Mucosa of stomach (tissue), 1 donor: ENCODE measurements around the gene APBB2.

Experiments
- H3K27me3 ChIP-seq: one replicate; pipeline ENCODE4 v1.7.0; 2013; ENCODE audit warnings: mild to moderate bottlenecking, low read length; ENCODE audit not compliant: control insufficient read depth, insufficient read depth
- H3K36me3 ChIP-seq: one replicate; pipeline ENCODE4 v1.7.0; 2013; ENCODE audit warnings: low read length; ENCODE audit not compliant: control insufficient read depth, insufficient read depth
- H3K4me1 ChIP-seq: one replicate; pipeline ENCODE4 v1.7.0; 2013; ENCODE audit warnings: mild to moderate bottlenecking, low read length; ENCODE audit not compliant: control insufficient read depth, insufficient read depth
- H3K4me3 ChIP-seq: one replicate; pipeline ENCODE4 v1.7.0; 2013; ENCODE audit warnings: low read length
- H3K9ac ChIP-seq: one replicate; pipeline ENCODE4 v1.7.0; 2013; ENCODE audit warnings: mild to moderate bottlenecking, low read length, moderate library complexity
- H3K9me3 ChIP-seq: one replicate; pipeline ENCODE4 v1.7.0; 2013; ENCODE audit warnings: mild to moderate bottlenecking, low read length, moderate library complexity; ENCODE audit not compliant: control insufficient read depth
- donor health status: Pancreatic carcinoma.

APBB2 gene

DNA sequence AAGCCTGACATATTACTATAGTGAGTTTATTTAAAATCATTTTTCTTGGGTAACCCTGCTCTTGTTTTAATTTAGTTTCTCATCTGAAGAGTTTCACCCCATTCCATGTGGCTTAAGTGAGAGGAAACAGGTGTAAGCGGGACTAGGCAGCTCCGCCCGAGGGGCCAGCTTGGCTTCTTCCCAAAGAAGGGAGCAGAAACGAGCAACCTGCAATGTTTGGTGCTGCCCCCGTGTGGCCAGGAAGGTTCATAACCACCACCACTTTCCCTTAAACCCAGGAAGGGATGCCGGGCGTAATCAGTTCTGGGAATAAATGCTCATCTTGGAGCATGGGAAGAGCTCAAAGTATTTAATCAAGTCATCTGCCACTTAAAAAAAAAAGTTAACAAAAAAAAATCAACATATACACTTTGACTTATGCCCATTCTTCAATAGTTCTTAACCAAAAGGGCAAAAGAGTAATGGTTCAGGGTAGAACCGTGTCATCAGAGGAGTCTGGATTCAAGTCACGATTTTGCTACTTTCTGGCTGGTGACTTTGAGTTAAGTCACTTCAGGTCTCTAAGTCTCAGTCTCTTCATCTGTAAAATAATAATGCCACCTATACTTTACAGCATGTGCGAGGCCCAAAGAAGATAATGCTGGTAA lies 316.7 kb downstream of the APBB2 start:
- Histone ChIP-seq H3K4me3 (no peak overlapping the region), H3K9ac (no peak overlapping the region)

GRCh38 chr4:40890764-40891163 lies 323.6 kb downstream of the APBB2 start:
- Histone ChIP-seq H3K36me3 (no peaks in the 10 kb centered on the region), H3K4me3 (no peak overlapping the region), H3K9me3 (no peaks in the 10 kb centered on the region), H3K9ac (no peak overlapping the region), H3K27me3 (no peaks in the 10 kb centered on the region), H3K4me1 (no peaks in the 10 kb centered on the region)

More for the DNA sequence above, 316.7 kb downstream of the APBB2 start:
- Histone ChIP-seq H3K4me1 (no peaks in the 10 kb centered on the region), H3K27me3 (no peaks in the 10 kb centered on the region), H3K9me3 (no peaks in the 10 kb centered on the region), H3K36me3 (no peaks in the 10 kb centered on the region)

GRCh38 chr4:40890199-40890598 lies 324.1 kb downstream of the APBB2 start:
- H3K9ac ChIP-seq: no peak overlapping the region

DNA sequence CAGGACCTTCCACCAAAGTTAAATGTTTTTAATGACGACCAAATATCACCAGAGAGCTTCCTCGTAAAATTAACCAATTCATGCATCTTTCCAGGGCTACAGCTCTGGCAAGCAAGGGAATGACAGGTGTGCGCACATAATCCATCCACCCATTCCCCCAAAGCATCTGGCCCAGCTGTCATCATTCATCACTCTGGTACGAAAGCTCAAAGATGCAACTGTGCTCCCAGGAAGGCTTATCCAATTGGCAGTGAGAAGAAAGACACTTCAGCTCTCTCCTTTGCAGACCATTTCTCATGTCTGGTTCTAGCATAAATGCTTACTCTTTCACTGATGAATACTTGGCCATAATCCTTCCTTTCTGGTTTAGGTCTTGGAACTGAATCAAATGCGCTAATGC lies 325.4 kb downstream of the APBB2 start:
- Histone ChIP-seq H3K36me3 (no peaks in the 10 kb centered on the region), H3K4me1 (no peaks in the 10 kb centered on the region), H3K4me3 (no peak overlapping the region), H3K9me3 (no peaks in the 10 kb centered on the region), H3K27me3 (no peaks in the 10 kb centered on the region), H3K9ac (no peak overlapping the region)

More at GRCh38 chr4:40890199-40890598, 324.1 kb downstream of the APBB2 start:
- H3K27me3 ChIP-seq: no peaks in the 10 kb centered on the region
- H3K4me3 ChIP-seq: no peak overlapping the region
- no peaks in the 10 kb centered on the region for H3K9me3 ChIP-seq
- no peaks in the 10 kb centered on the region for H3K36me3 ChIP-seq
- H3K4me1 ChIP-seq: no peaks in the 10 kb centered on the region

DNA sequence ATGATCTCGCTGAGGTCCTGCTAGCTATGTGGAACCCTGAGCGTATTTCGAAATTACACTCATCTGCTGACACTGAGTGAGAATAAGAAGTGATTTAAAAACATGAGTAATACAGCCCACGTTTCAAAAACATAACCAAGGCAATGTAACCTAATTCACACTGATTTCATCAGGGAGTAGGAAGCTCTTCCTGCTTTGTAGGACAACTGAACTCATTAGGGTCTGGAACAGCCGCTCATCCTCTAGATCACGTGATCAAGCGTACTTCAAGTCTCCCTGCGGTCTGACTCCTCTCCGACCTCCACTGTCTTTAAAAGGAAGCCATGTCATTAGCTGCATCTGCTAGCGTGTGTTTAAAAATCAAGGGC lies 326.6 kb downstream of the APBB2 start:
- H3K9me3 ChIP-seq: no peaks in the 10 kb centered on the region
- no peaks in the 10 kb centered on the region for H3K36me3 ChIP-seq
- no peak overlapping the region for H3K9ac ChIP-seq
- H3K4me1 ChIP-seq: no peaks in the 10 kb centered on the region
- no peaks in the 10 kb centered on the region for H3K27me3 ChIP-seq
- H3K4me3 ChIP-seq: no peak overlapping the region

DNA sequence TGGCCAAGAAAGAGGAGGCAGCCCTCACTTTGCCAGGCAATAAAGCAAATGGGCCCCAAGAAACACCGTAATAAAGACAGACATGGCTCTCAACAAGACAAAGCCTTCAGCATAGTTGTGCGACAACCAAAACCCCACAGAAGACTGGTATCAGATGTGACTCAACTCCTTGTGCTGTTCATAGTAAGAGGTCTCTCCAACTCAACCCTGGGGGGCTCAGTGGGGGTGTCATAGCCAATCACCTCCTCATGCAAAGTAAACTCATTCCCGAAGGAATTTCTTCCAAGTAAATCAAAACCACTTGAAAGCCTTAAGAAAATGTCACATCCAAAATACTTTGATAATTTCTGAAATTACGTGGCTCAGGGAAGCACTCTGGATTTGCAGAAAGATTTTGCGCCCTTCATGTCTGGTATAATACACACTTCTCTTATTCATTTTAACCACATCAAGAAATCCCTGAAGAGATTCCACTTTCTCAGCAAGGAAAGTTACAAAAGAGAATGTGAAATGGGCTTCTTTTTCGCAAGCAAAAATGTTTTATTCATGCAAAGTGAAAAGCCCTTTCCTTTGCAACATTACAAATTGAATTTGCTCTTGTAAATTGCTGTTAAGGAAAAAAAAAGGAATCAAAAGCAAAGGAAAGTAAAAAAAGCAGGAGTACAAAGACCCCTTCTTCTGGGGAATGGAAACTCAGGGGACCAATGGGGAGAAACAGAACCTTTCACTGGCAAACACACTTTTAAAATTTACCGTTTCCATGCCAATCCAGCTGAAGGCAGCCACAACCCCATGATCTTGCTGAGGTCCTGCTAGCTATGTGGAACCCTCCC lies 327.2 kb downstream of the APBB2 start:
- Histone ChIP-seq H3K4me3 (no peak overlapping the region), H3K9me3 (no peaks in the 10 kb centered on the region), H3K9ac (no peak overlapping the region), H3K36me3 (no peaks in the 10 kb centered on the region), H3K27me3 (no peaks in the 10 kb centered on the region), H3K4me1 (no peaks in the 10 kb centered on the region)

DNA sequence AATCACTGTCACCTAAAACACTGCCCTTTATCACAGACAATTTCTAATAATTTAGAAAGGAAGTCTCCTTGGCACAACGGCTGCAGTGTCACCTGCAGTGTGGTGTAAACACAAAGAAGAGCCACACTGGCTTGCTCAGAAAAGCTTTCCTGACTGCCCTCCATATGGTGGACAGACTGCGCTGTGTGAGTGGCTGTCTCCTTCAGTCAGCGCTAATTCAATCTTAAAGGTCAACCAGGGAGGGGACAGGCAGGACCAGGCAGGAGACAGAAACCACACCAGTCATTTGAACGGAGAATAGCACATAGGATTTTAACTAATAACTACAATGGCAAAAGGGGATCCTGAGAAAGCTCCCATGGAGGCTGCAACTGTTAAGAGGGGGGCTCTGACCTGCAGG lies 332.5 kb downstream of the APBB2 start:
- Histone ChIP-seq H3K4me1 (no peaks in the 10 kb centered on the region), H3K9me3 (no peaks in the 10 kb centered on the region), H3K27me3 (no peaks in the 10 kb centered on the region), H3K9ac (no peak overlapping the region), H3K36me3 (no peaks in the 10 kb centered on the region), H3K4me3 (no peak overlapping the region)

DNA sequence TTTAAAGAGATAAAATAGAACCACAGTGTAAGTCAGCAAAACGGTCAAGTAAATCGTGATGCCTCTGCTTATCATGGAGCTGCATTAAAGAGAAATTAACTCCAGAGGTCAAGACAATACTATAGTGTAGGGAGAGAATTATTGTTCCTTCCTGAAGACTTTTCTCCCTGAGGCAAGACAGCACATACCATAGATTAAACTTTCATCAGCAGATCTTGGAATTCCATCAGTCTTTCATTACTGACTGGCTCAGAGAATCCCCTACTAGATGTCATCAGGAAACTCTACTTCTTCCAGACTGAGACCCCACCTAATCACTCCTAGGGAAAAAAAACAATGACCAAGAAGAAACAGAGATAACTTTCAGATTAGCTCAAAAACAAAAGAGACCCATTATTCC lies 333.2 kb downstream of the APBB2 start:
- Histone ChIP-seq H3K4me1 (no peaks in the 10 kb centered on the region), H3K4me3 (no peak overlapping the region), H3K9ac (no peak overlapping the region), H3K9me3 (no peaks in the 10 kb centered on the region), H3K27me3 (no peaks in the 10 kb centered on the region), H3K36me3 (no peaks in the 10 kb centered on the region)

- Histone ChIP-seq H3K9me3 (no peaks in the 10 kb centered on the region), H3K4me3 (no peak overlapping the region), H3K4me1 (no peaks in the 10 kb centered on the region), H3K9ac (no peak overlapping the region), H3K27me3 (no peaks in the 10 kb centered on the region), H3K36me3 (no peaks in the 10 kb centered on the region)
Observed at GRCh38 chr4:40878548-40879055, 335.7 kb downstream of the APBB2 start.

DNA sequence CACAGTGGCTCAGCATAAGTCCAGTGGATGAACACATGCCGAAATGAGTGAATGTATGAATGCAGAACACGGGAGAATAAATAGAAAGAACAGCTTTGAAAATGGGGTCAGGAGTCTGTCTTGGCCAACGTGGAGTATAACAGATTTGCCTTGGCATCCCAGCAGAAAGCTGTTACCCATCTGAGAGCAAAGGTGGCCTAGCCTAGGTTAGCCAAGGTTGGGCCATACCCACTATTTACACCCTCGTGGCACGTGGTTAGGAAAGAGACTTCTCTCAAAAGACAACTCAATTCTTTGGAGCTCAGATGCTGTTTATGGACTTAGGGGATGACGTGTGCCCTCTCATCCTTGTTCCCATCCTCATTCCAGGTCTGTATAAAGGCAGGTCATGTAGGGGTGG lies 337.3 kb downstream of the APBB2 start:
- H3K27me3 ChIP-seq: no peaks in the 10 kb centered on the region
- H3K36me3 ChIP-seq: no peaks in the 10 kb centered on the region
- no peaks in the 10 kb centered on the region for H3K9me3 ChIP-seq
- H3K9ac ChIP-seq: no peak overlapping the region
- no peak overlapping the region for H3K4me3 ChIP-seq
- H3K4me1 ChIP-seq: no peaks in the 10 kb centered on the region

DNA sequence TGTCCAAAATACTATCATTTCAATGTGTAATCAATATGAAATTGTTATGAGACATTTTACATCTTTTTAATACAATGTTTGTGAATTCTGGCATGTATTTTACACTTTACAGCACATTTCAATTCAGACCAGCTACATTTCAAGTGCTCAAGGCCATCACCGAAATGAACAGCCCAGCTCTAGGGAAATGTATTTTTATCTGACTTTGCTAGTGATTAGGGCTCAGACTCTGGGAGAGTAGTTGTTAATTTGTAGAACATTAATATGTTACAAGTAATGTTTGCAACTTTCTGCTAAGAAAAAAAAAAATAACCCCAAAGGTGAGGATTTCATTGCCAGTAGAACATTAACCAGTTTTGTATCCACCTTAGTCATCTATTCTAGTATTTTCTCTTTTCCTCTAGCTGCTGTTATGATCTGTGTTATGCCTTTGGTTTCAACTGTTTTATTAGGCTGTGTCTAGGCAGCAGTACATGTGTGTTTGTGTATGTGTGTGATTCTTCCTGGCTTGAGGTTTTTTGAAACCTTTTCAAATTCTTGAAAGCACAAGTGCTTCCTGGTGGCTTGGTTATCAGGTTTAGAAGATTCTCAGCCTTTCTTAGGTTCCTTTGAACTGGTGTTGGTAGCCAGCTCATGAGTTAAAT lies 338.7 kb downstream of the APBB2 start:
- H3K4me3 ChIP-seq: no peak overlapping the region
- no peaks in the 10 kb centered on the region for H3K36me3 ChIP-seq
- H3K4me1 ChIP-seq: no peaks in the 10 kb centered on the region

DNA sequence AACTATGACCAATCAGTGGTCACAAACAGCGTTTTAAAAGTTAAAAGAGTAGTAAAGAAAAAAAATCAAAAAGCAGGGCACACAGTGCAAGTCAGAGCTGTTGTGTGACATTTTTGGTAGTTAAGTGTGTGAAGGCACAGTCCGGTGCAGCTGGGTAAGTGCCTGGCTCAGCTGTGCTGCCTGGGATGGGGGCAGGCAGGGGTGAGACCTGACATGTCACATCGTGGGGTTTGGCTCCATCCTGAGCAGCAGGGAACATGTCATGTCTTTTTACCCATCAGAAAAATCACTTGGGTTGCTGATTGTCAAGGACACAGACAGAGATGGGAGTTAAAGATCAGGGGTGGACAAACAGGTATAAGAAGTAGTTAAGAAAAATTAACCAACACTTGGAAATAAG lies 339.4 kb downstream of the APBB2 start:
- no peaks in the 10 kb centered on the region for H3K4me1 ChIP-seq
- no peak overlapping the region for H3K9ac ChIP-seq
- H3K36me3 ChIP-seq: no peaks in the 10 kb centered on the region
- H3K27me3 ChIP-seq: no peaks in the 10 kb centered on the region
- no peaks in the 10 kb centered on the region for H3K9me3 ChIP-seq
- H3K4me3 ChIP-seq: no peak overlapping the region

More for the DNA sequence above, 338.7 kb downstream of the APBB2 start:
- H3K27me3 ChIP-seq: no peaks in the 10 kb centered on the region
- H3K9me3 ChIP-seq: no peaks in the 10 kb centered on the region
- H3K9ac ChIP-seq: no peak overlapping the region
